Heart left ventricle (tissue), 13 donors: ENCODE results near the gene COX19.

ENCODE experiments used
- POLR2A ChIP-seq, 2 donors: fragments of 450-650 bp; IDR thresholded peaks; one replicate each; pipeline ENCODE4 v1.6.1; 2017; ENCODE audit warnings: antibody characterized with exemption in 2 of 2, mild to moderate bottlenecking in 2 of 2, moderate library complexity in 2 of 2
- TF ChIP-seq, protein P1 (sequence below), 12 donors: fragments of 200-600 bp; sonication (generic) in 4 of 12; IDR thresholded peaks; one replicate each; pipeline versions ENCODE4 v1.5.0 to v1.8.0; 2018 to 2022; ENCODE audit warnings: antibody characterized with exemption in 12 of 12, mild to moderate bottlenecking in 5 of 12
- donor health status: ischemic (EF 13 %, LVEDD 7.1; RV severe dilation, severe dysfunction).
- donor health status: DM: no; HTN: yes; CAD: no.
- donor health status: DM: no; HTN: no; CAD: no.
- donor health status: ischemic (EF 25% LVEDD 6.9; RV normal size, moderate dysfunction).
- donor health status: ischemic (EF 25% LVEDD 5.7; RV mildly dilated, moderate dysfunction).
- donor health status: ischemic (EF 35%, LVEDD 5.7; RV mildly dilated, moderate dysfunction).
- donor health status: nonischemic (EF 11% LVEDD 7.7; RV severe dilation, severe dysfunction).
- donor health status: DM: yes; HTN: yes; CAD: no.
- donor health status: PGD.
- donor health status: ischemic (EF 29% LVEDD 5.4; RV normal size, mild dysfunction).
- donor health status: nonischemic (EF 23%, LVEDD 6.1; RV moderate dilation, normal function).

DNA sequence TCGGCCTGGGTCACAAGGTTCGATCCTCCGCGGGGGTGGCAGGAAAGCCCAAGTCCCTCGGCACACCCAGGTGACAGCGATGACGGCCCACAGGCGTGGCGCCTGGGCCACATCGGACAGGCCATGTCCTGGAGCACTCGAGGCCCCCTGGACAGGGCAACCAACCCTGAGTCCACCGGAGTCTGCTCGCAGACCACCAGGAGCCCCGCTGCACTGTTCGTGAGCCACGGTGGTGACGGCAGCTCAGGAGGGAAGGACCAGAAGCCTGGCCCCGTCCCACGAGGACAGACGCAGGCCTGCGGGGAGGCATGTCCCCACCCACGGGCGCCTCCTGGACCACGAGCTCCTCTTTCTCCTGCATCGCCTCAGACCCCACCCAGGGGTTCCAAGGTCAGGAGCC is 46.6 kb upstream of the COX19 start:
- TF ChIP-seq POLR2A (IDR thresholded peaks at IDR 0.05), result no peak
- TF ChIP-seq, protein P1, sequence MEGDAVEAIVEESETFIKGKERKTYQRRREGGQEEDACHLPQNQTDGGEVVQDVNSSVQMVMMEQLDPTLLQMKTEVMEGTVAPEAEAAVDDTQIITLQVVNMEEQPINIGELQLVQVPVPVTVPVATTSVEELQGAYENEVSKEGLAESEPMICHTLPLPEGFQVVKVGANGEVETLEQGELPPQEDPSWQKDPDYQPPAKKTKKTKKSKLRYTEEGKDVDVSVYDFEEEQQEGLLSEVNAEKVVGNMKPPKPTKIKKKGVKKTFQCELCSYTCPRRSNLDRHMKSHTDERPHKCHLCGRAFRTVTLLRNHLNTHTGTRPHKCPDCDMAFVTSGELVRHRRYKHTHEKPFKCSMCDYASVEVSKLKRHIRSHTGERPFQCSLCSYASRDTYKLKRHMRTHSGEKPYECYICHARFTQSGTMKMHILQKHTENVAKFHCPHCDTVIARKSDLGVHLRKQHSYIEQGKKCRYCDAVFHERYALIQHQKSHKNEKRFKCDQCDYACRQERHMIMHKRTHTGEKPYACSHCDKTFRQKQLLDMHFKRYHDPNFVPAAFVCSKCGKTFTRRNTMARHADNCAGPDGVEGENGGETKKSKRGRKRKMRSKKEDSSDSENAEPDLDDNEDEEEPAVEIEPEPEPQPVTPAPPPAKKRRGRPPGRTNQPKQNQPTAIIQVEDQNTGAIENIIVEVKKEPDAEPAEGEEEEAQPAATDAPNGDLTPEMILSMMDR (IDR thresholded peaks at IDR 0.05), result no peak
